PC-9 (cell line): ENCODE measurements around the gene PRKACB. TPM values are rescaled to one million over a fixed set of nuclear protein-coding genes. Genes with fewer than 3 reads are reported as not detected.

Experiments
- BruUV-seq: library from RNA; stranded (reverse); fragments of 400-500 nt; replicated peaks from 2 replicates; lab custom pipeline; 2021; lab: Mats Ljungman, UMichigan
- CTCF ChIA-PET: fragments of 300-600 bp; sonication (Branson Sonifier 250); formaldehyde crosslinking; loops from one replicate; lab custom pipeline; 2022; ENCODE audit warnings: antibody characterized with exemption; lab: Charles Lee
- POLR2A ChIA-PET: fragments of 300-600 bp; sonication (Branson Sonifier 250); formaldehyde crosslinking; loops from one replicate; lab custom pipeline; 2022; ENCODE audit warnings: antibody characterized with exemption; ENCODE audit not compliant: unreplicated experiment; lab: Charles Lee
- DNase-seq, 2 experiments: peaks; one replicate each; pipeline versions ENCODE4 v3.0.0 to v3.0.0-alpha.2; 2015 to 2022; ENCODE audit warnings: mixed read lengths in 1 of 2
- H2AFZ ChIP-seq: fragments of 200-600 bp; sonication (generic); 2 replicates; pipeline ENCODE4 v1.8.1; 2017; ENCODE audit warnings: antibody characterized with exemption
- H3F3A ChIP-seq: fragments of 200-600 bp; sonication (generic); 2 replicates; pipeline ENCODE4 v1.8.1; 2017; ENCODE audit warnings: antibody characterized with exemption, mild to moderate bottlenecking, low read depth; ENCODE audit not compliant: insufficient read depth
- H3K27ac ChIP-seq: fragments of 200-600 bp; sonication (generic); 2 replicates; pipeline ENCODE4 v1.6.1; 2016; ENCODE audit warnings: mixed run types
- H3K27me3 ChIP-seq: fragments of 200-600 bp; sonication (generic); 2 replicates; pipeline ENCODE4 v1.6.1; 2016; ENCODE audit warnings: low read depth, mixed run types; ENCODE audit not compliant: insufficient read depth
- H3K36me3 ChIP-seq: fragments of 200-600 bp; sonication (generic); 2 replicates; pipeline ENCODE4 v1.6.1; 2016; ENCODE audit warnings: low read depth, mixed run types
- H3K4me1 ChIP-seq: fragments of 200-600 bp; sonication (generic); replicated peaks from 2 replicates; pipeline ENCODE4 v1.6.1; 2016; ENCODE audit warnings: mixed run types; ENCODE audit not compliant: insufficient read depth
- H3K4me2 ChIP-seq: fragments of 200-600 bp; sonication (generic); 2 replicates; pipeline ENCODE4 v1.6.1; 2017; ENCODE audit warnings: mixed run types
- H3K4me3 ChIP-seq: fragments of 200-600 bp; sonication (generic); 2 replicates; pipeline ENCODE4 v1.6.1; 2016; ENCODE audit warnings: mixed run types
- H3K79me2 ChIP-seq: fragments of 200-600 bp; sonication (generic); 2 replicates; pipeline ENCODE4 v1.6.1; 2017; ENCODE audit warnings: low read depth, mixed run types
- H3K9me2 ChIP-seq: fragments of 200-600 bp; sonication (generic); 2 replicates; pipeline ENCODE4 v1.8.1; 2017; ENCODE audit warnings: mild to moderate bottlenecking; ENCODE audit not compliant: insufficient read depth
- H3K9me3 ChIP-seq: fragments of 200-600 bp; sonication (generic); 2 replicates; pipeline ENCODE4 v1.8.1; 2016; ENCODE audit warnings: low read depth; ENCODE audit not compliant: insufficient read depth
- H4K20me1 ChIP-seq: fragments of 200-600 bp; sonication (generic); 2 replicates; pipeline ENCODE4 v1.8.1; 2017; ENCODE audit not compliant: insufficient read depth
- CTCF ChIP-seq: fragments of 200-600 bp; sonication (generic); conservative IDR thresholded peaks from 2 replicates; pipeline ENCODE4 v1.6.1; 2017; ENCODE audit warnings: mixed run types, antibody characterized with exemption, mild to moderate bottlenecking, moderate library complexity
- EZH2 ChIP-seq: fragments of 200-600 bp; sonication (generic); IDR thresholded peaks from 2 replicates; pipeline ENCODE4 v1.8.0; 2017; ENCODE audit warnings: antibody characterized with exemption, low read depth
- intact Hi-C: fragments of 100-400 bp; cut with micrococcal nuclease; formaldehyde crosslinking; loops from one replicate; pipeline ENCODE4 v1.10.0; 2022; ENCODE audit not compliant: unreplicated experiment
- total RNA-seq: library from RNA; stranded (reverse); gene quantifications from 2 replicates; pipeline ENCODE4 v1.2.3, GENCODE V29; 2021

PRKACB gene
- total RNA-seq, 1 experiment from 2014 or later = 16.7 TPM

- H3K4me2 ChIP-seq = no peak overlapping the region
- no TSS peak for BruUV-seq
- no peaks in the 10 kb centered on the region for H3K9me3 ChIP-seq
- H4K20me1 ChIP-seq = no peaks in the 10 kb centered on the region
- no peaks in the 10 kb centered on the region for H3F3A ChIP-seq
- H3K27me3 ChIP-seq = no peaks in the 10 kb centered on the region
- no peaks in the 10 kb centered on the region for H3K79me2 ChIP-seq
- H3K27ac ChIP-seq = no peak overlapping the region
- H3K4me1 ChIP-seq = no peaks in the 10 kb centered on the region
- H3K9me2 ChIP-seq = no peaks in the 10 kb centered on the region
- H2AFZ ChIP-seq = no peak overlapping the region
- ChIA-PET POLR2A (no interaction called here), CTCF (no interaction called here)
- H3K36me3 ChIP-seq = no peaks in the 10 kb centered on the region
- TF ChIP-seq CTCF (no peak), EZH2 (no peak)
- no peak for DNase-seq
- H3K4me3 ChIP-seq = no peak overlapping the region
- intact Hi-C loops = no loop called here
Measured at GRCh38 chr1:84181350-84182005, 37.4 kb downstream of the PRKACB start.

GRCh38 chr1:84190455-84190854 lies 46.4 kb downstream of the PRKACB start:
- POLR2A ChIA-PET = no interaction called here
- peaks cover 33% of the 10 kb centered on the region for H3K9me3 ChIP-seq

GRCh38 chr1:84192681-84193080 lies 48.6 kb downstream of the PRKACB start:
- H3K4me3 ChIP-seq = no peak overlapping the region
- ChIA-PET POLR2A (no interaction called here), CTCF (no interaction called here)
- BruUV-seq = no TSS peak
- H3K4me2 ChIP-seq = no peak overlapping the region
- DNase-seq = no peak
- H3K4me1 ChIP-seq = no peaks in the 10 kb centered on the region
- H3K9me3 ChIP-seq = peaks cover 30% of the 10 kb centered on the region
- H3K79me2 ChIP-seq = no peaks in the 10 kb centered on the region
- peaks cover 16% of the 10 kb centered on the region for H3K36me3 ChIP-seq
- H3F3A ChIP-seq = no peaks in the 10 kb centered on the region
- no peak overlapping the region for H2AFZ ChIP-seq
- TF ChIP-seq EZH2 (no peak), CTCF (no peak)
- no peaks in the 10 kb centered on the region for H4K20me1 ChIP-seq
- no peaks in the 10 kb centered on the region for H3K27me3 ChIP-seq
- no peaks in the 10 kb centered on the region for H3K9me2 ChIP-seq
- H3K27ac ChIP-seq = no peak overlapping the region
- intact Hi-C loops = no loop called here

More at GRCh38 chr1:84190455-84190854, 46.4 kb downstream of the PRKACB start:
- no peak overlapping the region for H3K4me3 ChIP-seq
- BruUV-seq = no TSS peak
- no peaks in the 10 kb centered on the region for H3K4me1 ChIP-seq
- H3K79me2 ChIP-seq = no peaks in the 10 kb centered on the region
- H3K4me2 ChIP-seq = no peak overlapping the region
- no peaks in the 10 kb centered on the region for H3F3A ChIP-seq
- no peak overlapping the region for H2AFZ ChIP-seq
- no peaks in the 10 kb centered on the region for H3K9me2 ChIP-seq
- no peaks in the 10 kb centered on the region for H4K20me1 ChIP-seq
- TF ChIP-seq EZH2 (no peak), CTCF (no peak)
- intact Hi-C loops = no loop called here
- H3K27me3 ChIP-seq = no peaks in the 10 kb centered on the region
- no peak overlapping the region for H3K27ac ChIP-seq
- no peak for DNase-seq
- CTCF ChIA-PET = no interaction called here
- H3K36me3 ChIP-seq = peaks cover 10% of the 10 kb centered on the region
